HG03280 (cell line): ENCODE data around the gene PTPN14.
"Not testable (repeated sequence)": the region's sequence is repeated elsewhere in the genome, so short reads cannot be mapped to it uniquely, and the experiment has no call there.

Experiments used
- ATAC-seq: cut with Tn5 transposase; IDR thresholded peaks from one replicate; pipeline ENCODE4 v1.9.1; 2021; ENCODE audit warnings: mild to moderate bottlenecking, moderate library complexity; ENCODE audit not compliant: unreplicated experiment

PTPN14 gene

GRCh38 chr1:214551436-214552173 is at the start of gene PTPN14:
TSS of gene PTPN14 (minus strand) at chr1:214551602. CDS start at chr1:214464803, 86,799 bp downstream.
- no peak for ATAC-seq

GRCh38 chr1:214593158-214593557 is 41.8 kb upstream of the PTPN14 start:
- no peak for ATAC-seq

- ATAC-seq, result not testable (repeated sequence)
Observed at GRCh38 chr1:214591918-214592317, 40.5 kb upstream of the PTPN14 start.

GRCh38 chr1:214590696-214591095 is 39.3 kb upstream of the PTPN14 start:
- no peak for ATAC-seq

- ATAC-seq, result no peak
Observed at GRCh38 chr1:214588963-214589597, 37.7 kb upstream of the PTPN14 start.

- no peak for ATAC-seq
Observed at GRCh38 chr1:214587165-214587564, 35.8 kb upstream of the PTPN14 start.

- no peak for ATAC-seq
Observed at GRCh38 chr1:214586621-214587020, 35.2 kb upstream of the PTPN14 start.

- no peak for ATAC-seq
Observed at GRCh38 chr1:214584805-214585766, 33.7 kb upstream of the PTPN14 start.

GRCh38 chr1:214583824-214584554 is 32.6 kb upstream of the PTPN14 start:
- ATAC-seq, result no peak

GRCh38 chr1:214583113-214583512 is 31.7 kb upstream of the PTPN14 start:
- no peak for ATAC-seq

- ATAC-seq, result no peak
Observed at GRCh38 chr1:214582289-214582891, 31.0 kb upstream of the PTPN14 start.

GRCh38 chr1:214581785-214582184 is 30.4 kb upstream of the PTPN14 start:
- no peak for ATAC-seq

GRCh38 chr1:214579183-214579582 is 27.8 kb upstream of the PTPN14 start:
- no peak for ATAC-seq

GRCh38 chr1:214576120-214576519 is 24.7 kb upstream of the PTPN14 start:
- ATAC-seq, result not testable (repeated sequence)

- ATAC-seq, result no peak
Observed at GRCh38 chr1:214574598-214575411, 23.4 kb upstream of the PTPN14 start.

GRCh38 chr1:214573386-214574318 is 22.2 kb upstream of the PTPN14 start:
- no peak for ATAC-seq

GRCh38 chr1:214571281-214571680 is 19.9 kb upstream of the PTPN14 start:
- no peak for ATAC-seq

GRCh38 chr1:214570442-214570841 is 19.0 kb upstream of the PTPN14 start:
- ATAC-seq, result no peak
